Measurements from ENCODE around the gene CCDC136.

Gene CCDC136

DNA sequence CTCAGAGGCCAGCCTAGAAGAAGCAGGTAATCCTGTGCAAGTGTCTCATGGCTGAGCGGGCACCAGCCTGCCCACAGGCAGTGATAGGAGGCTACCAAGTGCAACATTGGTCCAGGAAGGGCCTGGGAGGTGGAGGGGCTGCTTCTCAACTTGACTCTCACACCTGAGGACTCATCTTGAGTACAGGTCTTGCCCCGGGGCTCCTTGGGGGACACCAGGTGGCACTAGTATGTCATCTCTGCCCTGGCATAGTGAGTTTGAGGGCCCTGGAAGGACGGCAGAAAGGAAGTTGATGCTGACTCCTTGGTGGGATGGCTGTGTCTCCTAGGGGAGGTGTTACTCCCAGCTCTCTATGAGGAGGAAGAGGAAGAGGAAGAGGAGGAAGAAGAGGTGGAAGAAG is 2.3 kb downstream of the CCDC136 start:
- Histone ChIP-seq H3K4me3 (ENCODE audit: low read depth in 1 of 2, low read length in 2 of 2) (no peak overlapping the region), H3K27ac (ENCODE audit: low read length) (no peak overlapping the region), H3K27me3 (ENCODE audit: low read depth, low read length) (peaks cover 3% of the 10 kb centered on the region), H3K36me3 (ENCODE audit: control insufficient read depth in 1 of 2, insufficient read depth in 2 of 2, low read length in 2 of 2) (peaks cover 0 to 5% of the 10 kb centered on the region in 2 donors), H3K4me1 (ENCODE audit: control insufficient read depth in 1 of 2, insufficient read depth in 2 of 2, low read length in 2 of 2) (peaks cover 0 to 11% of the 10 kb centered on the region in 2 donors), H3K9me3 (ENCODE audit: control insufficient read depth in 1 of 2, low read length in 2 of 2) (no peaks in the 10 kb centered on the region)

- Histone ChIP-seq H3K36me3 (ENCODE audit: control insufficient read depth in 1 of 2, insufficient read depth in 2 of 2, low read length in 2 of 2) (peaks cover 0 to 5% of the 10 kb centered on the region in 2 donors), H3K9me3 (ENCODE audit: control insufficient read depth in 1 of 2, low read length in 2 of 2) (no peaks in the 10 kb centered on the region), H3K4me1 (ENCODE audit: control insufficient read depth in 1 of 2, insufficient read depth in 2 of 2, low read length in 2 of 2) (peaks cover 0 to 11% of the 10 kb centered on the region in 2 donors), H3K27me3 (ENCODE audit: low read depth, low read length) (peaks cover 2% of the 10 kb centered on the region), H3K27ac (ENCODE audit: low read length) (no peak overlapping the region), H3K4me3 (ENCODE audit: low read depth in 1 of 2, low read length in 2 of 2) (no peak overlapping the region)
Measured at GRCh38 chr7:128794436-128794835, 2.7 kb downstream of the CCDC136 start.

- Histone ChIP-seq H3K9me3 (ENCODE audit: control insufficient read depth in 1 of 2, low read length in 2 of 2) (no peaks in the 10 kb centered on the region), H3K27ac (ENCODE audit: low read length) (no peak overlapping the region), H3K4me1 (ENCODE audit: control insufficient read depth in 1 of 2, insufficient read depth in 2 of 2, low read length in 2 of 2) (peaks cover 0 to 11% of the 10 kb centered on the region in 2 donors), H3K4me3 (ENCODE audit: low read depth in 1 of 2, low read length in 2 of 2) (no peak overlapping the region), H3K36me3 (ENCODE audit: control insufficient read depth in 1 of 2, insufficient read depth in 2 of 2, low read length in 2 of 2) (peaks cover 0 to 5% of the 10 kb centered on the region in 2 donors), H3K27me3 (ENCODE audit: low read depth, low read length) (no peaks in the 10 kb centered on the region)
Measured at GRCh38 chr7:128795129-128795528, 3.4 kb downstream of the CCDC136 start.

GRCh38 chr7:128796327-128796726 is 4.6 kb downstream of the CCDC136 start:
- Histone ChIP-seq H3K4me1 (ENCODE audit: control insufficient read depth in 1 of 2, insufficient read depth in 2 of 2, low read length in 2 of 2) (peaks cover 0 to 11% of the 10 kb centered on the region in 2 donors), H3K27me3 (ENCODE audit: low read depth, low read length) (no peaks in the 10 kb centered on the region), H3K9me3 (ENCODE audit: control insufficient read depth in 1 of 2, low read length in 2 of 2) (no peaks in the 10 kb centered on the region), H3K27ac (ENCODE audit: low read length) (no peak overlapping the region), H3K4me3 (ENCODE audit: low read depth in 1 of 2, low read length in 2 of 2) (no peak overlapping the region), H3K36me3 (ENCODE audit: control insufficient read depth in 1 of 2, insufficient read depth in 2 of 2, low read length in 2 of 2) (peaks cover 0 to 10% of the 10 kb centered on the region in 2 donors)

DNA sequence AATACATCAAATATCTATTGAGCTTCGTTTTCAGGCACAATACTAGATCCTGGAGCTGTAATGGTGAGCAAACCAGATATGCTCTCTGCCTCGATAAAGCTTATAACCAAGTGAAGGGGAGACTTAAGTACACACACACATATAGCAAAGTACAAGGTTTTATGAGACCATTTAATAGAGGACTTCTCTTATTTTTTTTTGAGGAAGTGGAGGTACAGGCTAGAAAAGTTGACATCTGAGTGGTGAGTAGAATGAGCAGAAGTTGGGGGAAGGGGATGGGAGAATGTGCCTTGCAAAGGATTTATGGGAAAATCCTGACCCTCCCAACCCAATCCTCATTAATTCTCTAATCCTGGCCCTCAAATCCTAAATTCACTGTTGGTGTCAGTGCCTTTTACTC is 7.7 kb downstream of the CCDC136 start:
- peaks cover 0 to 8% of the 10 kb centered on the region in 2 donors for H3K36me3 ChIP-seq (ENCODE audit: control insufficient read depth in 1 of 2, insufficient read depth in 2 of 2, low read length in 2 of 2)
- no peak overlapping the region for H3K4me3 ChIP-seq (ENCODE audit: low read depth in 1 of 2, low read length in 2 of 2)
- H3K27ac ChIP-seq (ENCODE audit: low read length): no peak overlapping the region
- no peaks in the 10 kb centered on the region for H3K4me1 ChIP-seq (ENCODE audit: control insufficient read depth in 1 of 2, insufficient read depth in 2 of 2, low read length in 2 of 2)
- H3K27me3 ChIP-seq (ENCODE audit: low read depth, low read length): no peaks in the 10 kb centered on the region
- no peaks in the 10 kb centered on the region for H3K9me3 ChIP-seq (ENCODE audit: control insufficient read depth in 1 of 2, low read length in 2 of 2)

- H3K4me3 ChIP-seq (ENCODE audit: low read depth in 1 of 2, low read length in 2 of 2): no peak overlapping the region
- no peak overlapping the region for H3K27ac ChIP-seq (ENCODE audit: low read length)
- no peaks in the 10 kb centered on the region for H3K9me3 ChIP-seq (ENCODE audit: control insufficient read depth in 1 of 2, low read length in 2 of 2)
- H3K36me3 ChIP-seq (ENCODE audit: control insufficient read depth in 1 of 2, insufficient read depth in 2 of 2, low read length in 2 of 2): peaks cover 0 to 15% of the 10 kb centered on the region in 2 donors
- no peaks in the 10 kb centered on the region for H3K27me3 ChIP-seq (ENCODE audit: low read depth, low read length)
- peaks cover 0 to 4% of the 10 kb centered on the region in 2 donors for H3K4me1 ChIP-seq (ENCODE audit: control insufficient read depth in 1 of 2, insufficient read depth in 2 of 2, low read length in 2 of 2)
Measured at GRCh38 chr7:128800567-128800966, 8.8 kb downstream of the CCDC136 start.

DNA sequence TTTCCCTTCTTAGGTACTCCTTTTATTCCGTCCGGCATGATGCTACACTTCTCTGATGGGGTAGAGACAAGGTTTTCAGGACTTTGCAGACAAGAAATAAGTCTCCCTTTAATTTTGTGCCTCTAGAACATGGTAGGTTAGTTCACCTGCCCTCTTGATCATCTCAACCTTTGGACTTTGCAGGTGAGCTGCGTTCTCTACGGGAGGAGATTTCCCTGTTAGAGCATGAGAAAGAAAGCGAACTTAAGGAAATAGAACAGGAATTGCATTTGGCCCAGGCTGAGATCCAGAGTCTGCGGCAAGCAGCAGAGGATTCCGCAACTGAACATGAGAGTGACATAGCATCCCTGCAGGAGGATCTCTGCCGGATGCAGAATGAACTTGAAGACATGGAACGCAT is 9.2 kb downstream of the CCDC136 start:
- H3K36me3 ChIP-seq (ENCODE audit: control insufficient read depth in 1 of 2, insufficient read depth in 2 of 2, low read length in 2 of 2): peaks cover 0 to 20% of the 10 kb centered on the region in 2 donors
- H3K27ac ChIP-seq (ENCODE audit: low read length): no peak overlapping the region
- H3K27me3 ChIP-seq (ENCODE audit: low read depth, low read length): no peaks in the 10 kb centered on the region
- peaks cover 0 to 4% of the 10 kb centered on the region in 2 donors for H3K4me1 ChIP-seq (ENCODE audit: control insufficient read depth in 1 of 2, insufficient read depth in 2 of 2, low read length in 2 of 2)
- H3K9me3 ChIP-seq (ENCODE audit: control insufficient read depth in 1 of 2, low read length in 2 of 2): no peaks in the 10 kb centered on the region
- no peak overlapping the region for H3K4me3 ChIP-seq (ENCODE audit: low read depth in 1 of 2, low read length in 2 of 2)

DNA sequence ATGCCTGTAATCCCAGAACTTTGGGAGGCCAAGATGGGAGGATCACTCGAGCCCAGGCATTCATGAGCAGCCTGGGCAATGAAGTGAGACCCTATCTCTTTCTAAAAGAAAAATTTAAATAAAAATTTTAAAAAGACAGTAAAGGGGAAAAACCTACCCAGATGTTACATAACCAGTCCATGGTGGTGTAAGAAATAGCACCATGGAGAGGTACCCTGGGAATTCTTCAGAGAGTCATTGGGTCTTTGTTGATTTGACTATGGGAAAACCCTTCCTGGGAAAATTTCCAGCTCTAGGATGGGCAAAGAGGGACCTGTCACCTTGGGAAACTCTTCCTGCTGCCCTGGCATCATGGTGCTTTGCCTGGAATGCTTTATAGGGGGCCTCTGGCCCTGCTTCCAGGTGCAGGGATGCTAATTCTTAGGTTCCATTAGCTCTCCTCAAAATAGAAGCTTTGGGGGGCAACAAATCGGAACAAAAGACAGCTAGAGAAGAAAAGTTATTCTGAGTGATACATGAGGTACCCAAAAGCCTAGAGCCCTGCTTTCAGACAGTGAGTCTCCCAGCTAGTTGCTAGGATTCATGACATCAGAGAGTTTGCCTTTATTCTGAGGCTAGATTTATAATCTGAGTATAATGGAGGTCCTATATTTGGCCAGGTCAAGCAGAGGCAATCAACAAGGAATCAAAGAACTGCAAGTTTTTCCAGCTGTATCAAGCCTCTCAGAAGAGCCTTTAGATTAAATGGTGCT is 10.1 kb downstream of the CCDC136 start:
- H3K27ac ChIP-seq (ENCODE audit: low read length): no peak overlapping the region
- H3K36me3 ChIP-seq (ENCODE audit: control insufficient read depth in 1 of 2, insufficient read depth in 2 of 2, low read length in 2 of 2): peaks cover 0 to 27% of the 10 kb centered on the region in 2 donors
- peaks cover 0 to 4% of the 10 kb centered on the region in 2 donors for H3K4me1 ChIP-seq (ENCODE audit: control insufficient read depth in 1 of 2, insufficient read depth in 2 of 2, low read length in 2 of 2)
- H3K4me3 ChIP-seq (ENCODE audit: low read depth in 1 of 2, low read length in 2 of 2): no peak overlapping the region
- H3K9me3 ChIP-seq (ENCODE audit: control insufficient read depth in 1 of 2, low read length in 2 of 2): no peaks in the 10 kb centered on the region
- no peaks in the 10 kb centered on the region for H3K27me3 ChIP-seq (ENCODE audit: low read depth, low read length)

DNA sequence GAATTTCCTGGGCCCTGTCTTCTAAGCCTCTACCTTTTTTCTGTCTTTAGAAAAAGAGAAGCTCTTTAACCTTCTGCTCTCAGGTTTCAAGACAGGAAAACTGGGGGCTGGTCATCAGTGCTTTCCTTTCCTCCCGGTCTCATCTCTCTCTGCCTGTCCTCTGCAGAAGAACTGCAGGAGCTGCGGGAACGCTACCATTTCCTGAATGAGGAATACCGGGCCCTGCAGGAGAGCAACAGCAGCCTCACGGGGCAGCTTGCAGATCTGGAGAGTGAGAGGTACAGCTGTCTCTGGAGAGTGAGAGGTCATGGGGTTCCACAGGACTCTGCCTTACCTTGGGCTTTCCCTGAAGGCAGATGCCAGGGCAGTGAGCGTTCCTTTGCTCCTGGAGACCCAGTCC is 12.7 kb downstream of the CCDC136 start:
- Histone ChIP-seq H3K27me3 (ENCODE audit: low read depth, low read length) (no peaks in the 10 kb centered on the region), H3K36me3 (ENCODE audit: control insufficient read depth in 1 of 2, insufficient read depth in 2 of 2, low read length in 2 of 2) (peaks cover 0 to 40% of the 10 kb centered on the region in 2 donors), H3K9me3 (ENCODE audit: control insufficient read depth in 1 of 2, low read length in 2 of 2) (no peaks in the 10 kb centered on the region), H3K4me3 (ENCODE audit: low read depth in 1 of 2, low read length in 2 of 2) (no peak overlapping the region), H3K27ac (ENCODE audit: low read length) (no peak overlapping the region), H3K4me1 (ENCODE audit: control insufficient read depth in 1 of 2, insufficient read depth in 2 of 2, low read length in 2 of 2) (peaks cover 0 to 4% of the 10 kb centered on the region in 2 donors)

GRCh38 chr7:128805225-128805624 is 13.5 kb downstream of the CCDC136 start:
- Histone ChIP-seq H3K4me3 (ENCODE audit: low read depth in 1 of 2, low read length in 2 of 2) (no peak overlapping the region), H3K4me1 (ENCODE audit: control insufficient read depth in 1 of 2, insufficient read depth in 2 of 2, low read length in 2 of 2) (peaks cover 0 to 4% of the 10 kb centered on the region in 2 donors), H3K27ac (ENCODE audit: low read length) (no peak overlapping the region), H3K36me3 (ENCODE audit: control insufficient read depth in 1 of 2, insufficient read depth in 2 of 2, low read length in 2 of 2) (peaks cover 0 to 40% of the 10 kb centered on the region in 2 donors), H3K9me3 (ENCODE audit: control insufficient read depth in 1 of 2, low read length in 2 of 2) (no peaks in the 10 kb centered on the region), H3K27me3 (ENCODE audit: low read depth, low read length) (no peaks in the 10 kb centered on the region)

- H3K27me3 ChIP-seq (ENCODE audit: low read depth, low read length): no peaks in the 10 kb centered on the region
- no peak overlapping the region for H3K27ac ChIP-seq (ENCODE audit: low read length)
- peaks cover 0 to 35% of the 10 kb centered on the region in 2 donors for H3K36me3 ChIP-seq (ENCODE audit: control insufficient read depth in 1 of 2, insufficient read depth in 2 of 2, low read length in 2 of 2)
- no peak overlapping the region for H3K4me3 ChIP-seq (ENCODE audit: low read depth in 1 of 2, low read length in 2 of 2)
- H3K9me3 ChIP-seq (ENCODE audit: control insufficient read depth in 1 of 2, low read length in 2 of 2): no peaks in the 10 kb centered on the region
- peaks cover 0 to 4% of the 10 kb centered on the region in 2 donors for H3K4me1 ChIP-seq (ENCODE audit: control insufficient read depth in 1 of 2, insufficient read depth in 2 of 2, low read length in 2 of 2)
Measured at GRCh38 chr7:128807191-128807590, 15.4 kb downstream of the CCDC136 start.

- Histone ChIP-seq H3K4me3 (ENCODE audit: low read depth in 1 of 2, low read length in 2 of 2) (no peak overlapping the region), H3K36me3 (ENCODE audit: control insufficient read depth in 1 of 2, insufficient read depth in 2 of 2, low read length in 2 of 2) (peaks cover 0 to 35% of the 10 kb centered on the region in 2 donors), H3K4me1 (ENCODE audit: control insufficient read depth in 1 of 2, insufficient read depth in 2 of 2, low read length in 2 of 2) (peaks cover 3 to 4% of the 10 kb centered on the region in 2 donors), H3K9me3 (ENCODE audit: control insufficient read depth in 1 of 2, low read length in 2 of 2) (no peaks in the 10 kb centered on the region), H3K27ac (ENCODE audit: low read length) (no peak overlapping the region), H3K27me3 (ENCODE audit: low read depth, low read length) (no peaks in the 10 kb centered on the region)
Measured at GRCh38 chr7:128809363-128809762, 17.6 kb downstream of the CCDC136 start.

All from muscle layer of duodenum (tissue), 2 donors.